D721Med (cell line): ENCODE measurements around the gene CDH13.

ENCODE experiments used
- DNase-seq: peaks from one replicate; pipeline ENCODE4 v3.0.0; 2011; ENCODE audit warnings: low spot score; ENCODE audit not compliant: insufficient read length
- FAIRE-seq: peaks from 2 replicates; lab custom pipeline; 2011; peaks lifted over from hg19 to GRCh38; lab: Jason Lieb, UNC
- CTCF ChIP-seq: IDR thresholded peaks from 2 replicates; pipeline ENCODE4 v1.5.1; 2012; ENCODE audit warnings: mild to moderate bottlenecking, control low read depth; ENCODE audit not compliant: insufficient read depth; ENCODE audit errors: missing control alignments

CDH13 gene

GRCh38 chr16:82700541-82701235 lies 73.9 kb downstream of the CDH13 start:
- FAIRE-seq, result no peak
- TF ChIP-seq CTCF, result no peak
- no peak for DNase-seq

DNA sequence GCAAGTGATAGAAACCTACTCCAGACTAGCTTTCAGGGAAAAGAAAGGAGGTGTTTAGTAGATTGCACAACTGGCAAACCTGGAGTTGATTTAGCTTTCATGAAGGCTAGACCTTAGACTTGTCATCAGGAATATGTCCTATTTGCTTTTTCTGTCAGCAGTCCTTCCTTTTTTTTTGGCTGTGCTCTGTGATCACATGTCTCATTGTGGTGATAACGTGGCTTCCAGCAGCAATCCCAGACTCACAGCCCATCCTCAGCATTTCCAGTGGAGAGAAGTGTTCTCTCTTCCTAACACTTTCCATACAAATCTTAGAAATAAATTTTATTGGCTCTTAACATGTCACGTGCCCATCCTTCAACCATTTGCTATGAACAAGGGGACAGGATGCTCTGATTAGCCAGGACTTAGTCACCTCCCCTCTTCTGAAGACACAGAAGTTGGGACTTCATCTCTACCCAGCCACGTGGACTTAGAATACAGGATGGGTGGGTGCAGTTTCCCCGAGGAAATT lies 74.7 kb downstream of the CDH13 start:
- no peak for TF ChIP-seq CTCF
- DNase-seq, result no peak
- FAIRE-seq, result no peak

GRCh38 chr16:82703161-82703560 lies 76.4 kb downstream of the CDH13 start:
- TF ChIP-seq CTCF, result no peak
- DNase-seq, result no peak
- FAIRE-seq, result no peak

GRCh38 chr16:82703871-82704768 lies 77.4 kb downstream of the CDH13 start:
- DNase-seq (no peak), FAIRE-seq (no peak)
- no peak for TF ChIP-seq CTCF

GRCh38 chr16:82709987-82710386 lies 83.2 kb downstream of the CDH13 start:
- DNase-seq, result no peak
- no peak for TF ChIP-seq CTCF
- no peak for FAIRE-seq

DNA sequence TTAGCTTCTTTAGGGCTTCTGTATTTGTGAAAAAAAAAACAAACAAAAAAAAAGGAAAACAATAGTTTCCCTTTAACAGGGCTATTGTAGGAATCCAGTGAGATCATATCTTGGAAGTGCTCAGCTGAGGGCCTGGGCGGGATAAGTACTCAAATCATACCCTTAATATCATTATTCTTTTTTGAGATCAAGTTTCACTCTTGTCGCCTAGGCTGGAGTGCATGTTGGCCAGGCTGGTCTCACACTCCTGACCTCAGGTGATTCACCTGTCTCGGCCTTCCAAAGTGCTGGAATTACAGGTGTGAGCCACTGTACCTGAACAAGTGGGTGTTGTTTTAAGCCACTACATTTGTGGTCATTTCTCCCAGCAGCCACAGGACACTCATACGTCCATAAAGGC lies 87.0 kb downstream of the CDH13 start:
- DNase-seq, result no peak
- FAIRE-seq, result no peak

More for the DNA sequence above, 87.0 kb downstream of the CDH13 start:
- no peak for TF ChIP-seq CTCF
